ENCODE measurements around the gene PROX1.

PROX1 gene

DNA sequence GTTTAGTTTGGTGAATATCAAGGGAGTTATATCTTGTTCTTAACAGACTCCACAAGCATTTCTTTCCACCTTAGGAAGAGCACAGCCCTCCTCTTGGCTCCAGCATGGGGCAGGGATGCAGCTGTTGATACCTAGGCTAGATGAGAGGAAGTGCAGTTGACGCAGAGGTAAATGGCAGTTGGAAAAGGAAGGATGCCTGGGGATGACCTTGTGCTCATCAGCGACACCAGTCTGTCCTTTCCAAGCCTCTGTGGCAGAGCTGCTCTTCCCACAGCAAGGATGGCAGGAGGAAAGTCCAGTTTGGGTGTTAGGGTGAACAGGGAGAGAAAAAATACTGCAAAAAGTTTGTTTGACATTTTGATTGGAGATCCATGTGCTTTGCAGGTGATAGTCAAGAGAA, 6.2 kb downstream of the PROX1 start:
- Histone ChIP-seq H3K9ac (ENCODE audit: low read length) (no peak overlapping the region), H3K36me3 (ENCODE audit: insufficient read depth, low read length) (peaks cover 27% of the 10 kb centered on the region), H2AFZ (ENCODE audit: low read length) (no peak overlapping the region), H3K27ac (ENCODE audit: low read depth, low read length, poor library complexity, severe bottlenecking) (no peak overlapping the region), H3K4me3 (ENCODE audit: low read depth, low read length, poor library complexity, severe bottlenecking) (no peak overlapping the region), H4K20me1 (ENCODE audit: insufficient read depth, low read length) (no peaks in the 10 kb centered on the region), H3F3A (ENCODE audit: insufficient read depth, low read length) (no peaks in the 10 kb centered on the region), H3K4me2 (ENCODE audit: low read length) (no peak overlapping the region), H3K9me2 (ENCODE audit: low read depth, low read length) (no peaks in the 10 kb centered on the region), H3K79me2 (ENCODE audit: insufficient read depth, low read length) (peaks cover 32% of the 10 kb centered on the region), H3K27me3 (ENCODE audit: insufficient read depth, low read length) (no peaks in the 10 kb centered on the region), H3K9me3 (ENCODE audit: low read length) (no peaks in the 10 kb centered on the region), H3K4me1 (ENCODE audit: insufficient read depth, low read length, severe bottlenecking) (peaks cover 33% of the 10 kb centered on the region)
- no peak for TF ChIP-seq EZH2 (IDR thresholded peaks at IDR 0.05; ENCODE audit: borderline replicate concordance, low read length)
- no peak for TF ChIP-seq CTCF (IDR thresholded peaks at IDR 0.05; ENCODE audit: low read length)

DNA sequence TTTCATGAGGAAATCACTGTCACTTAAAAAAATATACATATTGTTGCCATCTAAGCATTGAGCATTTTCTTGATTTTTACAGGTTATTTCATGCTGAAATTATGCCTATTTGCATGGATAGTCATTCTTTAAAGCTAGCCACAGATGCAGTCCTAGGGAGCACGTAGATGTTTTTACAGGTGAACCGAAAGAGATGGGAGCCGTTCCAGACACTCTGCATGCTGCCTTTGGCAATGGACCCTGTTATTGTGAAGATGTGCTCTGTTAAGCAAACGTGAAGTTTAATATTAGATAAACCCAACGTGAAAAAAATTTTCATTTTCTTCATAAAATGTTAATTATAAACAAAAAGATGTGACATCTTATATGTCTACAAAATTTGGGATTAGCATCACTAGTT, 7.1 kb downstream of the PROX1 start:
- TF ChIP-seq EZH2 (IDR thresholded peaks at IDR 0.05; ENCODE audit: borderline replicate concordance, low read length) (no peak), CTCF (IDR thresholded peaks at IDR 0.05; ENCODE audit: low read length) (no peak)
- Histone ChIP-seq H3K79me2 (ENCODE audit: insufficient read depth, low read length) (peaks cover 28% of the 10 kb centered on the region), H3K4me3 (ENCODE audit: low read depth, low read length, poor library complexity, severe bottlenecking) (no peak overlapping the region), H3K27me3 (ENCODE audit: insufficient read depth, low read length) (no peaks in the 10 kb centered on the region), H3K9me2 (ENCODE audit: low read depth, low read length) (no peaks in the 10 kb centered on the region), H3K4me2 (ENCODE audit: low read length) (no peak overlapping the region), H3K9ac (ENCODE audit: low read length) (no peak overlapping the region), H3K27ac (ENCODE audit: low read depth, low read length, poor library complexity, severe bottlenecking) (no peak overlapping the region), H3F3A (ENCODE audit: insufficient read depth, low read length) (no peaks in the 10 kb centered on the region), H2AFZ (ENCODE audit: low read length) (no peak overlapping the region), H4K20me1 (ENCODE audit: insufficient read depth, low read length) (no peaks in the 10 kb centered on the region), H3K4me1 (ENCODE audit: insufficient read depth, low read length, severe bottlenecking) (peaks cover 28% of the 10 kb centered on the region), H3K9me3 (ENCODE audit: low read length) (no peaks in the 10 kb centered on the region), H3K36me3 (ENCODE audit: insufficient read depth, low read length) (peaks cover 35% of the 10 kb centered on the region)

DNA sequence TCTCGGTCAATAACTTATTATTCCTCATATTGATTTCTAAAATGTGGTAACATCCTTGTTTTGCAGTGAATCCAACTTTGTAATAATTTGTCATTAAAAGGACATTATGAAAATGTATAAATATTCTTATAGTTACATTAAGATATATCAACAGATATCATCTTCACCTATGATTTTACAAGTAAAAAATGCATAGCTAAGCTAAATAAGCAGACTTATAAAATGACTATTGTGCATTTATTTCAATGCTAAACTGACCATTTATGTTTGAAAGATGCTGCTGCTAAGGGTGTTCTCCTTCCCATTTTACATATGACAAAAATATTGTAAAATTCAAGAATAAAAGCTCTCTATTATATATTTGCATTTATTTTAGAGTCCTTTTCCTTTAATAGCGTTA, 7.8 kb downstream of the PROX1 start:
- TF ChIP-seq CTCF (IDR thresholded peaks at IDR 0.05; ENCODE audit: low read length) (no peak), EZH2 (IDR thresholded peaks at IDR 0.05; ENCODE audit: borderline replicate concordance, low read length) (no peak)
- H3F3A ChIP-seq (ENCODE audit: insufficient read depth, low read length): no peaks in the 10 kb centered on the region
- H4K20me1 ChIP-seq (ENCODE audit: insufficient read depth, low read length): no peaks in the 10 kb centered on the region
- H2AFZ ChIP-seq (ENCODE audit: low read length): no peak overlapping the region
- no peaks in the 10 kb centered on the region for H3K9me2 ChIP-seq (ENCODE audit: low read depth, low read length)
- H3K27ac ChIP-seq (ENCODE audit: low read depth, low read length, poor library complexity, severe bottlenecking): no peak overlapping the region
- no peak overlapping the region for H3K9ac ChIP-seq (ENCODE audit: low read length)
- H3K4me2 ChIP-seq (ENCODE audit: low read length): no peak overlapping the region
- no peaks in the 10 kb centered on the region for H3K27me3 ChIP-seq (ENCODE audit: insufficient read depth, low read length)
- H3K4me1 ChIP-seq (ENCODE audit: insufficient read depth, low read length, severe bottlenecking): peaks cover 20% of the 10 kb centered on the region
- no peaks in the 10 kb centered on the region for H3K9me3 ChIP-seq (ENCODE audit: low read length)
- no peak overlapping the region for H3K4me3 ChIP-seq (ENCODE audit: low read depth, low read length, poor library complexity, severe bottlenecking)
- H3K79me2 ChIP-seq (ENCODE audit: insufficient read depth, low read length): peaks cover 25% of the 10 kb centered on the region
- peaks cover 41% of the 10 kb centered on the region for H3K36me3 ChIP-seq (ENCODE audit: insufficient read depth, low read length)
